A549 (cell line): Measurements from ENCODE around the gene EPB42. TPM values are rescaled to one million over a fixed set of nuclear protein-coding genes. Genes with fewer than 3 reads are reported as not detected.

ENCODE experiments used
- ATAC-seq, 2 experiments: fragments of 200-7000 bp in 1 of 2; fragments of >200 bp in 1 of 2; cut with Nextera tagmentation in 1 of 2; cut with Tn5 transposase in 1 of 2; 3 replicates each; pipeline versions ENCODE4 v1.8.0 to v1.9.1; 2018 to 2020; ENCODE audit warnings: mild to moderate bottlenecking in 1 of 2, moderate library complexity in 1 of 2
- CTCF ChIA-PET: fragments of 300-600 bp; sonication (Branson Sonifier 250); formaldehyde crosslinking; extraction: SDS; loops from one replicate; lab custom pipeline; 2021; ENCODE audit warnings: antibody characterized with exemption, inconsistent platforms; lab: Yijun Ruan, JAX
- POLR2A ChIA-PET: fragments of 350-600 bp; formaldehyde crosslinking; extraction: SDS; loops from one replicate; lab custom pipeline; 2021; ENCODE audit warnings: antibody characterized with exemption, inconsistent platforms; lab: Yijun Ruan, JAX
- DNase-seq, 2 experiments: peaks; one replicate each; pipeline versions ENCODE4 v3.0.0 to v3.0.0-alpha.2; 2011 to 2016; ENCODE audit warnings: low read depth in 1 of 2, low spot score in 1 of 2
- FAIRE-seq: peaks from 2 replicates; lab custom pipeline; 2011; peaks lifted over from hg19 to GRCh38; lab: Jason Lieb, UNC
- H3K27ac ChIP-seq, 2 experiments: fragments of >200 bp; sonication (Bioruptor Twin); formaldehyde crosslinking; 3 replicates each; pipeline ENCODE4 v1.5.1; 2016 to 2017
- H3K4me1 ChIP-seq: fragments of >200 bp; sonication (Bioruptor Twin); formaldehyde crosslinking; 3 replicates; pipeline ENCODE4 v1.6.1; 2016
- H3K4me2 ChIP-seq: fragments of >200 bp; sonication (Bioruptor Twin); formaldehyde crosslinking; 3 replicates; pipeline ENCODE4 v1.6.1; 2016
- H3K4me3 ChIP-seq: fragments of >200 bp; sonication (Bioruptor Twin); formaldehyde crosslinking; 3 replicates; pipeline ENCODE4 v1.5.1; 2016
- H3K9me3 ChIP-seq: fragments of >200 bp; sonication (Bioruptor Twin); formaldehyde crosslinking; 3 replicates; pipeline ENCODE4 v1.6.1; 2016
- BCL3 ChIP-seq: fragments of >200 bp; sonication (Bioruptor Twin); formaldehyde crosslinking; IDR thresholded peaks from 3 replicates; pipeline ENCODE4 v1.6.1; 2016
- E2F6 ChIP-seq: IDR thresholded peaks from 2 replicates; pipeline ENCODE4 v1.6.1; 2012; ENCODE audit warnings: low read depth, borderline replicate concordance
- ELK1 ChIP-seq: fragments of 150-350 bp; IDR thresholded peaks from 2 replicates; pipeline ENCODE4 v1.6.1; 2014; ENCODE audit warnings: low read depth, mild to moderate bottlenecking, low read length
- ESRRA ChIP-seq: fragments of 150-350 bp; IDR thresholded peaks from 2 replicates; pipeline ENCODE4 v1.6.1; 2014; ENCODE audit warnings: mild to moderate bottlenecking, low read length, borderline replicate concordance
- FOSB ChIP-seq: fragments of 250-450 bp; sonication (Bioruptor Pico); IDR thresholded peaks from 2 replicates; pipeline ENCODE4 v1.5.0; 2020; ENCODE audit warnings: mild to moderate bottlenecking, moderate library complexity
- HMGXB4 ChIP-seq: fragments of 250-450 bp; sonication (Bioruptor Pico); IDR thresholded peaks from 2 replicates; pipeline ENCODE4 v1.5.0; 2021; ENCODE audit warnings: mild to moderate bottlenecking, moderate library complexity, borderline replicate concordance
- HOXA7 ChIP-seq: fragments of 250-450 bp; sonication (Bioruptor Pico); IDR thresholded peaks from 2 replicates; pipeline ENCODE4 v1.5.0; 2020; ENCODE audit warnings: mild to moderate bottlenecking, moderate library complexity
- HOXB13 ChIP-seq: fragments of 250-450 bp; sonication (Bioruptor Pico); IDR thresholded peaks from 2 replicates; pipeline ENCODE4 v1.5.0; 2020; ENCODE audit warnings: low read depth, mild to moderate bottlenecking, moderate library complexity
- KDM1A ChIP-seq: fragments of 200-600 bp; sonication (generic); IDR thresholded peaks from 2 replicates; pipeline ENCODE4 v1.6.1; 2016; ENCODE audit warnings: low read depth, mild to moderate bottlenecking
- KDM5A ChIP-seq: fragments of 200-600 bp; sonication (generic); IDR thresholded peaks from 2 replicates; pipeline ENCODE4 v1.6.1; 2016; ENCODE audit warnings: antibody characterized with exemption, mild to moderate bottlenecking
- NPAS2 ChIP-seq: fragments of 250-450 bp; sonication (Bioruptor Pico); IDR thresholded peaks from 2 replicates; pipeline ENCODE4 v1.8.0; 2022; ENCODE audit warnings: mild to moderate bottlenecking, moderate library complexity, borderline replicate concordance
- PBX3 ChIP-seq: IDR thresholded peaks from 2 replicates; pipeline ENCODE4 v1.6.1; 2012
- RAD21 ChIP-seq, 2 experiments: fragments of >200 bp in 1 of 2; sonication (Bioruptor Twin) in 1 of 2; formaldehyde crosslinking in 1 of 2; IDR thresholded peaks in 1 of 2; conservative IDR thresholded peaks in 1 of 2; 2 replicates in 1 of 2; 3 replicates in 1 of 2; pipeline ENCODE4 v1.6.1; 2012 to 2018; ENCODE audit warnings: inconsistent platforms in 1 of 2
- RARB ChIP-seq: fragments of 250-450 bp; sonication (Bioruptor Pico); IDR thresholded peaks from 2 replicates; pipeline ENCODE4 v1.8.0; 2021; ENCODE audit warnings: mild to moderate bottlenecking, moderate library complexity
- REST ChIP-seq: fragments of 200-600 bp; sonication (generic); IDR thresholded peaks from 2 replicates; pipeline ENCODE4 v1.6.1; 2016; ENCODE audit warnings: antibody characterized with exemption, mild to moderate bottlenecking, moderate library complexity
- RFX5 ChIP-seq: fragments of 450-650 bp; IDR thresholded peaks from 2 replicates; pipeline ENCODE4 v1.7.1; 2014; ENCODE audit warnings: antibody characterized with exemption, mild to moderate bottlenecking, moderate library complexity
- USF2 ChIP-seq: fragments of 450-650 bp; IDR thresholded peaks from 2 replicates; pipeline ENCODE4 v1.6.1; 2014; ENCODE audit warnings: antibody characterized with exemption
- ZFP36 ChIP-seq: fragments of 450-650 bp; IDR thresholded peaks from 2 replicates; pipeline ENCODE4 v1.6.1; 2014; ENCODE audit warnings: borderline replicate concordance; ENCODE audit not compliant: partially characterized antibody
- WGBS: methylation state at CpG from one replicate; pipeline ENCODE4 v1.1.6; 2017; ENCODE audit errors: missing lambda C conversion rate; 5-methylcytosine and 5-hydroxymethylcytosine counted together
- polyA plus RNA-seq, 4 experiments: library from polyadenylated mRNA; depleted of rRNA in 3 of 4; stranded (reverse); fragments of >200 nt; fragmentation: RNase III in 1 of 4; extraction: RNeasy Plus Mini Kit Qiagen cat#74134 plus additional on column Dnase treatment in 1 of 4; gene quantifications; 2 replicates in 3 of 4; 3 replicates in 1 of 4; pipeline ENCODE4 v1.2.3, GENCODE V29; 2011 to 2017

EPB42 gene
- polyA plus RNA-seq, 2 of the 4 experiments (the other 2 are of a cell fraction), result not detected

- no peak overlapping the region for H3K4me3 ChIP-seq
- FAIRE-seq, result no peak
- H3K4me1 ChIP-seq, result no peaks in the 10 kb centered on the region
- H3K27ac ChIP-seq, result no peak overlapping the region
- TF ChIP-seq BCL3, result no peak
- no peak for TF ChIP-seq E2F6
- no peak for TF ChIP-seq HOXB13 (CRISPR knock-in tag)
- no peak for TF ChIP-seq KDM5A
- no peak for TF ChIP-seq FOSB (CRISPR knock-in tag)
- no peak for TF ChIP-seq RFX5
- TF ChIP-seq RARB (CRISPR knock-in tag), result no peak
- TF ChIP-seq RAD21 (conservative IDR thresholded peaks at IDR 0.05 in 1 of 2, IDR thresholded peaks at IDR 0.05 in 1 of 2), result no peak
- TF ChIP-seq NPAS2 (CRISPR knock-in tag), result no peak
- no peak for TF ChIP-seq PBX3
- no peak for TF ChIP-seq KDM1A
- TF ChIP-seq REST, result no peak
- no peak for TF ChIP-seq HMGXB4 (CRISPR knock-in tag)
- no peak for TF ChIP-seq HOXA7 (CRISPR knock-in tag)
- no peak for TF ChIP-seq ELK1
- TF ChIP-seq ESRRA, result no peak
- no peak for TF ChIP-seq USF2
- TF ChIP-seq ZFP36, result no peak
- TF ChIP-seq, all 56 proteins: peak for 0
- ChIA-PET POLR2A (no interaction called here), CTCF (interaction anchor here (0.8 to 6.4 kb wide), 5 partner anchors 9 to 268 kb away, joined by 3 to 34 read pairs (median 8); partner anchors contain the start of gene CCNDBP1)
- Histone ChIP-seq H3K9me3 (no peaks in the 10 kb centered on the region), H3K4me2 (no peak overlapping the region)
- ATAC-seq (no peak), DNase-seq (no peak)
- 93% methylated on average over 2 of the region's 2 CpGs for WGBS
Observed at GRCh38 chr15:43194795-43195194, 26.0 kb downstream of the EPB42 start.
